Measurements from ENCODE around the gene CYP27B1. TPM values are rescaled to one million over a fixed set of nuclear protein-coding genes. Genes with fewer than 3 reads are reported as not detected.

Gene CYP27B1
- total and polyA plus RNA-seq, 9 of the 15 experiments (the other 6 are each of a cell fraction or from before 2014, with no cell fraction given): 0.18 to 4.2 (median 1.8) TPM

GRCh38 chr12:57782608-57783465 lies 16.0 kb upstream of the CYP27B1 start, which contains the start of gene TSFM (continued):
- TF ChIP-seq SMARCC2 (IDR thresholded peaks at IDR 0.05; ENCODE audit: low read depth): no peak
- TF ChIP-seq ZNF12 (CRISPR knock-in tag; IDR thresholded peaks at IDR 0.05): no peak
- no peak for TF ChIP-seq PRPF4 (IDR thresholded peaks at IDR 0.05; ENCODE audit: insufficient read depth, low read depth, low read length, poor library complexity, severe bottlenecking)
- TF ChIP-seq CHD1 (IDR thresholded peaks at IDR 0.05; ENCODE audit: low read length): peak; percentile 68
- peak; percentile 47; the same call in 1 of the 2 replicates for TF ChIP-seq BRD4 (IDR thresholded peaks at IDR 0.05)
- no peak for TF ChIP-seq HMG20B (CRISPR knock-in tag; IDR thresholded peaks at IDR 0.05)
- TF ChIP-seq XRCC4 (IDR thresholded peaks at IDR 0.05; ENCODE audit: extremely low read depth, insufficient read depth, insufficient read length): no peak
- TF ChIP-seq ZNF263 (CRISPR knock-in tag; IDR thresholded peaks at IDR 0.05; ENCODE audit: borderline replicate concordance): no peak; the same call in 1 of the 2 replicates
- no peak for TF ChIP-seq MAFG (tag; conservative IDR thresholded peaks at IDR 0.05)
- TF ChIP-seq NRF1 (conservative IDR thresholded peaks at IDR 0.05 in 1 of 2, IDR thresholded peaks at IDR 0.05 in 1 of 2): peak; percentile 55 to 71; a peak in 3 of 4 replicates
- 0 out of 2 replicates have a peak, but pooled peaks have one; percentile 36 for TF ChIP-seq ZNF239 (CRISPR knock-in tag; IDR thresholded peaks at IDR 0.05)
- TF ChIP-seq AFF4 (CRISPR knock-in tag; IDR thresholded peaks at IDR 0.05): peak; percentile 77; the same call in 1 of the 2 replicates
- peak; percentile 66 for TF ChIP-seq SP2 (IDR thresholded peaks at IDR 0.05; ENCODE audit: extremely low read depth, low read depth, low read length, poor library complexity, severe bottlenecking)
- TF ChIP-seq KAT2B (IDR thresholded peaks at IDR 0.05; ENCODE audit: low read depth, low read length): no peak
- TF ChIP-seq, protein P1, sequence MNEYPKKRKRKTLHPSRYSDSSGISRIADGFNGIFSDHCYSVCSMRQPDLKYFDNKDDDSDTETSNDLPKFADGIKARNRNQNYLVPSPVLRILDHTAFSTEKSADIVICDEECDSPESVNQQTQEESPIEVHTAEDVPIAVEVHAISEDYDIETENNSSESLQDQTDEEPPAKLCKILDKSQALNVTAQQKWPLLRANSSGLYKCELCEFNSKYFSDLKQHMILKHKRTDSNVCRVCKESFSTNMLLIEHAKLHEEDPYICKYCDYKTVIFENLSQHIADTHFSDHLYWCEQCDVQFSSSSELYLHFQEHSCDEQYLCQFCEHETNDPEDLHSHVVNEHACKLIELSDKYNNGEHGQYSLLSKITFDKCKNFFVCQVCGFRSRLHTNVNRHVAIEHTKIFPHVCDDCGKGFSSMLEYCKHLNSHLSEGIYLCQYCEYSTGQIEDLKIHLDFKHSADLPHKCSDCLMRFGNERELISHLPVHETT (CRISPR knock-in tag; conservative IDR thresholded peaks at IDR 0.05 in 1 of 2, IDR thresholded peaks at IDR 0.05 in 1 of 2): peak in 1 of 2 experiments; percentile 91; a peak in 2 of 4 replicates
- no peak for TF ChIP-seq COPS2 (conservative IDR thresholded peaks at IDR 0.05)
- TF ChIP-seq, protein P2, sequence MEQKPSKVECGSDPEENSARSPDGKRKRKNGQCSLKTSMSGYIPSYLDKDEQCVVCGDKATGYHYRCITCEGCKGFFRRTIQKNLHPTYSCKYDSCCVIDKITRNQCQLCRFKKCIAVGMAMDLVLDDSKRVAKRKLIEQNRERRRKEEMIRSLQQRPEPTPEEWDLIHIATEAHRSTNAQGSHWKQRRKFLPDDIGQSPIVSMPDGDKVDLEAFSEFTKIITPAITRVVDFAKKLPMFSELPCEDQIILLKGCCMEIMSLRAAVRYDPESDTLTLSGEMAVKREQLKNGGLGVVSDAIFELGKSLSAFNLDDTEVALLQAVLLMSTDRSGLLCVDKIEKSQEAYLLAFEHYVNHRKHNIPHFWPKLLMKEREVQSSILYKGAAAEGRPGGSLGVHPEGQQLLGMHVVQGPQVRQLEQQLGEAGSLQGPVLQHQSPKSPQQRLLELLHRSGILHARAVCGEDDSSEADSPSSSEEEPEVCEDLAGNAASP (IDR thresholded peaks at IDR 0.05): no peak
- no peak for TF ChIP-seq NR3C1 (CRISPR knock-in tag; IDR thresholded peaks at IDR 0.05)
